GM10248 (cell line): ENCODE measurements around the gene DEDD2.

ENCODE experiments used
- CTCF ChIA-PET: fragments of 300-600 bp; sonication (Branson Sonifier 250); formaldehyde crosslinking; extraction: SDS; loops from one replicate; lab custom pipeline; 2021; ENCODE audit warnings: antibody characterized with exemption; lab: Yijun Ruan, JAX
- POLR2A ChIA-PET: fragments of 350-650 bp; sonication (Branson Sonifier 250); formaldehyde crosslinking; extraction: SDS; loops from one replicate; lab custom pipeline; 2020; ENCODE audit warnings: antibody characterized with exemption; lab: Yijun Ruan, JAX
- DNase-seq: peaks from one replicate; pipeline ENCODE4 v3.0.0; 2012; ENCODE audit errors: extremely low spot score
- CTCF ChIP-seq: IDR thresholded peaks from 2 replicates; pipeline ENCODE4 v1.5.1; 2012; ENCODE audit warnings: mild to moderate bottlenecking, low read depth; ENCODE audit errors: extremely low read depth, missing control alignments, control extremely low read depth

The DEDD2 gene

DNA sequence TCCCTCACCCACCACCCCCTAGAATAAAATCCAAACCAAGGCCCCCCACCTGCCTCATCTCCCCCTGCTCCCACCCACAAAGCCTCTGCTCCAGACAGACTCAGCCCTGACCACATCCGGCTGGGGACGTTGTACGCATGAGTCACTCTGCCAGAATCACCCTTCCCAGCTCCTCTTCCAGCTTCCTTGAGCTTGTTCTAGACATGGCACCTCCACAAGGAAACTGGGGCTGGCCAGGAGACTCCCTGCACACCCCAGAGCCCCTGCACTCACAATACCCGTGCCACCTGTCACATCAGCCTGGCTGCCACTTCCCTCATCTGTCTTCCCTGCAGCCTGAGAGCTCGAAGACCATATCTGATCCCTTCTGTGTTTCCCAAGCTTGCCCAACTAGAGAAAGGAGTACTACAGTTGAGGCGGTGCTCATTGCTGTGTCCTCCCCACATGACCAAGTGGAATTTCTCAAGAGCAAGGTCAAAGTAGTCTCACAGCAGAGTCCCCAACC, 9.7 kb downstream of the DEDD2 start:
- TF ChIP-seq CTCF: no peak
- POLR2A ChIA-PET: interaction anchor here (0.9 kb wide), 2 partner anchors 9 to 10 kb away, joined by 3 read pairs; partner anchors contain the start of gene DEDD2
- no peak for DNase-seq
- CTCF ChIA-PET: interaction anchor here (1.1 to 1.8 kb wide), 3 partner anchors 7 to 37 kb away, joined by 3 to 5 read pairs (median 4); partner anchors contain the start of gene DEDD2

GRCh38 chr19:42206871-42207755, 10.4 kb downstream of the DEDD2 start:
- CTCF ChIA-PET: interaction anchor here (1.1 to 1.8 kb wide), 4 partner anchors 8 to 37 kb away, joined by 3 to 5 read pairs (median 4); partner anchors contain the start of gene DEDD2
- no peak for TF ChIP-seq CTCF

DNA sequence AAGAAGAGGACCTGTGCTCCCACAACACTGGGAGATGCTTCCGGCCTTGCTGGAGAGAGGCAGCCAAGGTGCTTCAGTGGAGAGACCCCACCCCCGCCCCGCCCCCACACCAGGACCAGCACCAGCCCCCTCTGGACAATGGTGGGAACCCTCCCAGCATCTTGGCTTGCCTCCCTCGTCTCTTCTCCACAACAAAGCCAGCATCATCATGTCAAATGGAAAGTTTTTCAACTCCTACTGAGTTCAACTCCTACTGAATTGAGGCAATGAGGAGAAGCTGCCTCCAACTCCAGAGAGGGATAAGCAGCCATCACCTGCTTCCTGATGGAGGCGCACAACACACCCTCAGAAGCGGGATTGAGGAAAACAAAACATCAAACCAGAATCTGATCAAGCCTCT, 12.8 kb downstream of the DEDD2 start:
- TF ChIP-seq CTCF: no peak
- DNase-seq: no peak
- ChIA-PET POLR2A (interaction anchor here (0.6 kb wide), 1 partner anchor 119 kb away, joined by 3 read pairs; no protein-coding TSS in a partner anchor), CTCF (no interaction called here)

More at GRCh38 chr19:42206871-42207755, 10.4 kb downstream of the DEDD2 start:
- DNase-seq: no peak
- POLR2A ChIA-PET: interaction anchor here (0.9 kb wide), 2 partner anchors 9 to 11 kb away, joined by 3 read pairs; partner anchors contain the start of gene DEDD2

- no peak for TF ChIP-seq CTCF
- CTCF ChIA-PET: no interaction called here
- POLR2A ChIA-PET: no interaction called here
- DNase-seq: no peak
Observed at GRCh38 chr19:42203700-42204099, 13.8 kb downstream of the DEDD2 start.

DNA sequence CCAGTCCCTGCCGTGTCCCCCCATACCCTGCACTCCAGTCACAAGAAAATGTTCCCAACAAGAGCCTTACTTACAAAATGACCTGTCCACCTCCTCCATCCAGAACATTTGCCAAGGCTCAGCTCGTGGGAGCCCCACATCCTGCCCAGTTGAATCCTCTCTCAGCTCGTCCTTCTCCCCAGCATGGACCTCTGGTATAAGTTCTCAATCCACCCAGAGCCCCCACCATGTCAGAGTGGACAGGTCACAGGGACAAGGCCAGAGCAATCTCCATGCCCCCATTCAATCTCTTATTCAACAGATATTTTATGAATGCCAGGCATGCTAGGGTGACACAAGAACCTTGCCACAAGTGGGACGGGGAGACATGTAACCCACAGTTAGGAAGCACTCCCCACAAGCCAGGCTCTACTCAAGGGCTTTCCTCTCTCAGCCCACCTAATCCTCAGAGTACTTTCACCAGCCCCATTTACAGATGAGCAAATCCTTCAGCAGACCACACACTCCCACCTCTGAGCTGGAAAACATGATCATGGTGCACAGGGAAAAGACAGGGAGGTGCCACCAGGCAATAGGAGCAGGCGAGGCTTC, 15.1 kb downstream of the DEDD2 start:
- ChIA-PET POLR2A (interaction anchor here (1.1 kb wide), 1 partner anchor 12 kb away, joined by 3 read pairs; no protein-coding TSS in a partner anchor), CTCF (interaction anchor here (1.9 kb wide), 1 partner anchor 14 kb away, joined by 6 read pairs; no protein-coding TSS in a partner anchor)
- no peak for TF ChIP-seq CTCF
- DNase-seq: no peak

DNA sequence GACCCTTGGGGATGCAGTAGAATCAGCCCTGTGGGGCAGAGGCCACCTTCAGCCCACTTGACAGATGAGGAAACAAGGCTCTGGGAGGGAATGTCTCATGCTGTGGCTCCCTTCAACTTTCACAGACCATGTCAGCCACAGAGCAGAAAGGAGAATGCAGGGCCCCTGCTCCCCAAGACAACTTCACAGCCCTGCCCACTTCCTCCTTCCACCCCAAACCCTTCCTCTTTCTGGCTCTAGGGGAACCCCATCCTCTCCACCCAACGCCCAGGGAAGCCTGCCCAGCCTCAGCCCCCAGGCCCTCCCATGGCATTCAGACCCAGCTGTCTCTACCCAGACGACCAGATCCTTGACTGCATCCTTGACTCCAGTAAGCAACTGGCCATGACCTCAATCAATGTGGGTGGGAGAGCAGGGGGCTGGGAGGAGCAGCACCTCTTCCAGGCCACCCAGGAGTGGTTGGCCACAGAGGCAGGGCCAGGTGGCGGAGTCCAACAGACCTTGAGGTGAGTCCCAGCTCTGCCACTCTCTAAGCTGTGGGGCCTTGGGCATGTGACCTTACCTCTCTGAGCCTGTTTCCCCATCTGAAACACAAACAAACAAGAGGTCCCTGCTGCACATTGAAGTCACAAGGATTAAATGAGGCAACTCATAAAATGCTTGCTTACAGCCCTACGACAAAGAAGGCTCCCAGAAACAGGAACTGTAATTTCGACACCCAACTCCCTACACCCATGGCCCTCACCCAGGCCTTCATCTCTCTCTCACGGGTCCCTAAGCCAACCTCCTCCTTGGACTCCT, 15.8 kb downstream of the DEDD2 start:
- no peak for TF ChIP-seq CTCF
- CTCF ChIA-PET: interaction anchor here (1.9 kb wide), 1 partner anchor 15 kb away, joined by 6 read pairs; no protein-coding TSS in a partner anchor
- peak; percentile 85 for DNase-seq
- POLR2A ChIA-PET: interaction anchor here (1.1 kb wide), 1 partner anchor 13 kb away, joined by 3 read pairs; no protein-coding TSS in a partner anchor
